Natural killer cell (primary cell): ENCODE results near the gene FBN1. TPM values are rescaled to one million over a fixed set of nuclear protein-coding genes. Genes with fewer than 3 reads are reported as not detected.

ENCODE experiments used
- ATAC-seq, 3 donors: fragments of 150-1000 bp in 2 of 3; fragments of 200-7000 bp in 1 of 3; cut with Tn5 transposase; 1 replicate in 1 of 3; 2 replicates in 2 of 3; pipeline ENCODE4 v1.10.0; 2021; ENCODE audit warnings: mild to moderate bottlenecking in 2 of 3, moderate library complexity in 2 of 3
- DNase-seq, 2 donors: peaks; one replicate each; pipeline versions ENCODE4 v3.0.0 to v3.0.0-alpha.2; 2013 to 2021; ENCODE audit warnings: mixed read lengths in 1 of 2
- H3K27ac ChIP-seq: one replicate; pipeline ENCODE4 v1.5.1; 2013; ENCODE audit warnings: mild to moderate bottlenecking, low read length
- H3K27me3 ChIP-seq: one replicate; pipeline ENCODE4 v1.6.1; 2013; ENCODE audit warnings: low read length; ENCODE audit not compliant: control insufficient read depth, insufficient read depth
- H3K36me3 ChIP-seq: one replicate; pipeline ENCODE4 v1.6.1; 2013; ENCODE audit warnings: low read length; ENCODE audit not compliant: control insufficient read depth, insufficient read depth
- H3K4me1 ChIP-seq: one replicate; pipeline ENCODE4 v1.6.1; 2013; ENCODE audit warnings: low read length; ENCODE audit not compliant: control insufficient read depth, insufficient read depth
- H3K4me3 ChIP-seq: one replicate; pipeline ENCODE4 v1.5.1; 2013; ENCODE audit warnings: low read length
- H3K9me3 ChIP-seq: one replicate; pipeline ENCODE4 v1.6.1; 2013; ENCODE audit warnings: low read length; ENCODE audit not compliant: control insufficient read depth, insufficient read depth
- H3K27ac Mint-ChIP-seq, 2 donors: one replicate each; pipeline ENCODE4 v1.8.0; 2022; ENCODE audit warnings: mild to moderate bottlenecking in 2 of 2, mixed read lengths in 2 of 2, moderate library complexity in 1 of 2
- H3K27me3 Mint-ChIP-seq, 2 donors: one replicate each; pipeline ENCODE4 v1.8.0; 2022; ENCODE audit warnings: low read depth in 2 of 2, mixed read lengths in 2 of 2
- H3K36me3 Mint-ChIP-seq: one replicate; pipeline ENCODE4 v1.8.0; 2022; ENCODE audit warnings: mixed read lengths
- H3K4me1 Mint-ChIP-seq, 2 donors: one replicate each; pipeline ENCODE4 v1.8.0; 2022; ENCODE audit warnings: mixed read lengths in 2 of 2
- H3K4me3 Mint-ChIP-seq: one replicate; pipeline ENCODE4 v1.8.0; 2022; ENCODE audit warnings: mild to moderate bottlenecking, moderate library complexity, mixed read lengths
- H3K9me3 Mint-ChIP-seq, 2 donors: one replicate each; pipeline ENCODE4 v1.8.0; 2022; ENCODE audit warnings: mixed read lengths in 2 of 2
- CTCF ChIP-seq: fragments of 200-600 bp; IDR thresholded peaks from one replicate; pipeline ENCODE4 v1.8.0; 2022; ENCODE audit warnings: antibody characterized with exemption
- WGBS: methylation state at CpG from one replicate; pipeline ENCODE4 v1.1.7; 2013; ENCODE audit warnings: missing lambda C conversion rate; ENCODE audit not compliant: insufficient coverage; 5-methylcytosine and 5-hydroxymethylcytosine counted together
- intact Hi-C: fragments of 100-400 bp; cut with micrococcal nuclease; formaldehyde crosslinking; loops from one replicate; pipeline ENCODE4 v1.14.2; 2022
- total RNA-seq, 4 donors: library from RNA; stranded (reverse); fragments of 120-200 nt in 1 of 4; gene quantifications; one replicate each; pipeline versions ENCODE4 v1.2.3 to v1.2.4, GENCODE V29; 2013 to 2022

FBN1 gene
- total RNA-seq, 3 donors from 2014 or later (not counting 1 experiment from before 2014, with no cell fraction given): 0.33 to 0.54 (median 0.33) TPM

DNA sequence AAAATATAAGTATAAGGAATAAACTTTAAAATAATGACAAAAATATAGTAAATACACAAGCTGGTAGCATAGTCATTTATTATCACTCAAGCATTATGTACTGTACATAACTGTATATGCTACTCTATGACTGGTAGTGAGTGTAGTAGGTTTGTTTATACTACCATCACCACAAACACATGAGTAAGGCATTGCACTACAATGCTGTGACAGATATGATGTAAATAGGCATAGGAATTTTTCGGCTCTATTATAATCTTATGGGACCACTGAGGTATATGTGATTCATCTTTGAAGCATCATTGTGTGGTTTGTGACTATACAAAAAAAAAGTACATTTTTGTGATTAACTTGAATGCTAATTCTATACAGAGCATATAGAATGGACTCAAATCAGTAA lies 35.3 kb upstream of the FBN1 start:
- Mint-ChIP-seq H3K36me3 (no peaks in the 10 kb centered on the region), H3K27me3 (no peaks in the 10 kb centered on the region), H3K4me3 (no peak overlapping the region), H3K27ac (no peak overlapping the region), H3K9me3 (peaks cover 0 to 2% of the 10 kb centered on the region in 2 donors), H3K4me1 (no peaks in the 10 kb centered on the region)
- H3K4me1 ChIP-seq: no peaks in the 10 kb centered on the region
- no peak for TF ChIP-seq CTCF
- no CpG with 5 or more reads among the region's 1 CpG for WGBS
- no peaks in the 10 kb centered on the region for H3K36me3 ChIP-seq
- DNase-seq (no peak), ATAC-seq (no peak)
- no peaks in the 10 kb centered on the region for H3K27me3 ChIP-seq
- H3K9me3 ChIP-seq: no peaks in the 10 kb centered on the region
- H3K4me3 ChIP-seq: no peak overlapping the region
- H3K27ac ChIP-seq: no peak overlapping the region
- intact Hi-C loops: no loop called here

GRCh38 chr15:48679952-48680351 lies 34.4 kb upstream of the FBN1 start:
- Mint-ChIP-seq H3K27ac (no peak overlapping the region), H3K4me3 (no peak overlapping the region), H3K4me1 (no peaks in the 10 kb centered on the region), H3K36me3 (no peaks in the 10 kb centered on the region), H3K27me3 (no peaks in the 10 kb centered on the region), H3K9me3 (peaks cover 0 to 2% of the 10 kb centered on the region in 2 donors)
- Histone ChIP-seq H3K4me1 (no peaks in the 10 kb centered on the region), H3K36me3 (no peaks in the 10 kb centered on the region), H3K27ac (no peak overlapping the region), H3K27me3 (no peaks in the 10 kb centered on the region), H3K4me3 (no peak overlapping the region), H3K9me3 (no peaks in the 10 kb centered on the region)
- no peak for DNase-seq
- intact Hi-C loops: no loop called here
- no CpG with 5 or more reads among the region's 2 CpGs for WGBS
- no peak for ATAC-seq
- TF ChIP-seq CTCF: no peak

GRCh38 chr15:48678851-48679250 lies 33.3 kb upstream of the FBN1 start:
- H3K27me3 ChIP-seq: no peaks in the 10 kb centered on the region
- H3K27ac ChIP-seq: no peak overlapping the region
- H3K4me1 ChIP-seq: no peaks in the 10 kb centered on the region
- no peaks in the 10 kb centered on the region for H3K4me1 Mint-ChIP-seq
- H3K4me3 ChIP-seq: no peak overlapping the region
- no peaks in the 10 kb centered on the region for H3K9me3 Mint-ChIP-seq
- ATAC-seq: no peak
- no peak for TF ChIP-seq CTCF
- 92% methylated on average over 7 of the region's 7 CpGs for WGBS
- H3K36me3 Mint-ChIP-seq: no peaks in the 10 kb centered on the region
- no peak for DNase-seq
- intact Hi-C loops: no loop called here
- no peaks in the 10 kb centered on the region for H3K36me3 ChIP-seq
- H3K27me3 Mint-ChIP-seq: no peaks in the 10 kb centered on the region
- H3K4me3 Mint-ChIP-seq: no peak overlapping the region
- H3K27ac Mint-ChIP-seq: no peak overlapping the region
- H3K9me3 ChIP-seq: no peaks in the 10 kb centered on the region

DNA sequence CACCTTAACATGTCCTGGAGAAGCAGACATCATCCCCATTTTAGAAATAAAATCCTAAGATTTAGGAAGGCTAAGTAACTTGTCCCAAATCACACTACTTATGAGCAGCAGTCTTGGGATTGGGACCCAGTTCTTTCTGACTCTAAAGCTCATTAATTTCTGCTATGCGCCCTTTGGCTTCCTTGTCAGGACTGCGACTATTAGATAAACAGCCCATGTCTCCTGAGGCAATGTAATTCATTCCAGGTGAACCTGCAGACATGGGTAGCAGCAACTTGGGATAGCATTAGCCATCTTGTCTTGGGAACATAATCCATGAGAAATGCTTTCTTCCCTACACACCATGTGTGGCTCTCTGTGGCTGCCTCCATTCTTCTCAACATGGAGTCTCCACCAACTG lies 32.3 kb upstream of the FBN1 start:
- no peaks in the 10 kb centered on the region for H3K36me3 ChIP-seq
- intact Hi-C loops: no loop called here
- H3K4me3 ChIP-seq: no peak overlapping the region
- DNase-seq: no peak
- Mint-ChIP-seq H3K9me3 (peaks cover 0 to under 1% of the 10 kb centered on the region in 2 donors), H3K27ac (no peak overlapping the region), H3K36me3 (no peaks in the 10 kb centered on the region), H3K4me1 (no peaks in the 10 kb centered on the region), H3K27me3 (peaks cover 0 to 5% of the 10 kb centered on the region in 2 donors), H3K4me3 (no peak overlapping the region)
- no peak for TF ChIP-seq CTCF
- H3K27me3 ChIP-seq: no peaks in the 10 kb centered on the region
- no peaks in the 10 kb centered on the region for H3K9me3 ChIP-seq
- H3K4me1 ChIP-seq: no peaks in the 10 kb centered on the region
- ATAC-seq: no peak
- WGBS: 96% methylated on average over 2 of the region's 2 CpGs
- H3K27ac ChIP-seq: no peak overlapping the region
